Common myeloid progenitor, CD34-positive (primary cell): ENCODE results near the gene ICAM3.
A peak's percentile ranks its signal among the peaks of the same experiment; 100 is the strongest.

Source experiments
- CTCF ChIA-PET: fragments of 350-600 bp; sonication (Branson Sonifier 250); formaldehyde crosslinking; loops from one replicate; lab custom pipeline; 2021; ENCODE audit warnings: antibody characterized with exemption; lab: Charles Lee
- POLR2A ChIA-PET: fragments of 350-600 bp; sonication (Branson Sonifier 250); formaldehyde crosslinking; loops from one replicate; lab custom pipeline; 2021; ENCODE audit warnings: antibody characterized with exemption; lab: Charles Lee
- DNase-seq, 3 donors: peaks; one replicate each; pipeline versions ENCODE4 v3.0.0 to v3.0.0-alpha.2; 2013
- H3K27ac ChIP-seq, 2 experiments: 1 replicate in 1 of 2; 2 replicates in 1 of 2; pipeline ENCODE4 v1.7.0; 2013; ENCODE audit warnings: inconsistent platforms in 2 of 2, low read length in 2 of 2, mild to moderate bottlenecking in 2 of 2, low read depth in 1 of 2, moderate library complexity in 1 of 2; ENCODE audit not compliant: severe bottlenecking in 2 of 2, insufficient read depth in 1 of 2, poor library complexity in 1 of 2
- H3K27me3 ChIP-seq, 5 experiments: replicated peaks in 2 of 5; 1 replicate in 3 of 5; 2 replicates in 2 of 5; pipeline versions ENCODE4 v1.6.1 to v1.7.0; 2013; ENCODE audit warnings: low read length in 4 of 5, mild to moderate bottlenecking in 2 of 5, moderate library complexity in 2 of 5, inconsistent platforms in 1 of 5; ENCODE audit not compliant: insufficient read depth in 5 of 5, control insufficient read depth in 4 of 5
- H3K36me3 ChIP-seq, 4 experiments: 1 replicate in 2 of 4; 2 replicates in 2 of 4; pipeline versions ENCODE4 v1.6.1 to v1.7.0; 2013; ENCODE audit warnings: low read length in 3 of 4, control low read depth in 1 of 4, mild to moderate bottlenecking in 1 of 4; ENCODE audit not compliant: control insufficient read depth in 4 of 4, insufficient read depth in 4 of 4
- H3K4me1 ChIP-seq, 4 experiments: 1 replicate in 3 of 4; 2 replicates in 1 of 4; pipeline versions ENCODE4 v1.6.1 to v1.7.1; 2013; ENCODE audit warnings: low read length in 3 of 4, mild to moderate bottlenecking in 3 of 4, control low read depth in 1 of 4, inconsistent platforms in 1 of 4, moderate library complexity in 1 of 4; ENCODE audit not compliant: control insufficient read depth in 4 of 4, insufficient read depth in 4 of 4; ENCODE audit errors: control extremely low read depth in 1 of 4
- H3K4me3 ChIP-seq, 7 experiments: 1 replicate in 4 of 7; 2 replicates in 3 of 7; pipeline versions ENCODE4 v1.5.1 to v1.7.0; 2013; ENCODE audit warnings: mild to moderate bottlenecking in 7 of 7, low read length in 6 of 7, moderate library complexity in 6 of 7, inconsistent platforms in 2 of 7, low read depth in 2 of 7, control low read depth in 1 of 7; ENCODE audit not compliant: insufficient read depth in 4 of 7, control insufficient read depth in 1 of 7; ENCODE audit errors: extremely low read depth in 1 of 7
- H3K9me3 ChIP-seq, 5 experiments: 1 replicate in 4 of 5; 2 replicates in 1 of 5; pipeline versions ENCODE4 v1.6.1 to v1.7.1; 2013; ENCODE audit warnings: low read length in 4 of 5, mild to moderate bottlenecking in 2 of 5, inconsistent platforms in 1 of 5, low read depth in 1 of 5, moderate library complexity in 1 of 5; ENCODE audit not compliant: control insufficient read depth in 4 of 5, insufficient read depth in 2 of 5; ENCODE audit errors: control extremely low read depth in 1 of 5
- WGBS: methylation state at CpG from one replicate; pipeline ENCODE4 v1.1.5; 2013; ENCODE audit not compliant: insufficient coverage; 5-methylcytosine and 5-hydroxymethylcytosine counted together

Gene ICAM3

DNA sequence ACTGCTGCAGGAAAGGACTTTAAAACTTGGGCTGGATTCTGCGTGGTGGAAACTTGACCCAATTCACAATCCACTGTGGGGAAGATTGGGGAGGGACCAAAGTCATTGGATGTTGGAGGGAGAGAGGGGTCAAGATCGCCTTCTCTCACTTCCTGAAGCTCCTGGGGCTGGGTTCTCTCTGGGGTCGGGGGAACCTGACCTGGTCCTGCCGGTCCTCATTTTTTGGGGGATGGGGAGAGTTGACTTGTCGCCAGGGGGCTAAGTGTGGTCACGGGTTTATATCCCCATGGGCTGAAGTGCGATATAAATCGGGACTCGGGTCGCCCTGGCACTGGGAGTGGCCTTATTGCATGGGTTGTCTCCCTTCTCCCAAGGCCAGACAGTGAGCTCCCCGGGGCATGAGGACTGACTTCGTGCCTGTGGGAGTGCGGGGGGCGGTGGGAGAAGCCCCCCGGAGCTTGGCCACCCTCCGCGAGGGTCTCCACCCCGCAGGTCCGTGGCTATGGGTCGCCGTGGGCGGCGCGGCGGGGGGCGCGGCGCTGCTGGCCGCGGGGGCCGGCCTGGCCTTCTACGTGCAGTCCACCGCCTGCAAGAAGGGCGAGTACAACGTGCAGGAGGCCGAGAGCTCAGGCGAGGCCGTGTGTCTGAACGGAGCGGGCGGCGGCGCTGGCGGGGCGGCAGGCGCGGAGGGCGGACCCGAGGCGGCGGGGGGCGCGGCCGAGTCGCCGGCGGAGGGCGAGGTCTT lies 43.4 kb downstream of the ICAM3 start:
- POLR2A ChIA-PET = interaction anchor here (0.8 to 1.2 kb wide), 3 partner anchors 10 to 85 kb away, joined by 3 to 5 read pairs (median 3); partner anchors contain the start of genes ICAM1, ICAM4 and TYK2
- Histone ChIP-seq H3K4me1 (peaks cover 5 to 76% (median 64%) of the 10 kb centered on the region in 4 experiments), H3K27ac (no peak overlapping the region), H3K4me3 (peak overlapping the region; percentile 4 to 78 (median 48)), H3K36me3 (no peaks in the 10 kb centered on the region), H3K9me3 (no peaks in the 10 kb centered on the region), H3K27me3 (peaks cover 0 to 57% (median 40%) of the 10 kb centered on the region in 5 experiments)
- WGBS = 15% methylated on average over 11 of the region's 58 CpGs
- CTCF ChIA-PET = interaction anchor here (0.8 to 1.3 kb wide), 2 partner anchors 26 to 38 kb away, joined by 3 to 4 read pairs; no protein-coding TSS in a partner anchor
- peak in 1 of 3 donors; percentile 29 for DNase-seq

DNA sequence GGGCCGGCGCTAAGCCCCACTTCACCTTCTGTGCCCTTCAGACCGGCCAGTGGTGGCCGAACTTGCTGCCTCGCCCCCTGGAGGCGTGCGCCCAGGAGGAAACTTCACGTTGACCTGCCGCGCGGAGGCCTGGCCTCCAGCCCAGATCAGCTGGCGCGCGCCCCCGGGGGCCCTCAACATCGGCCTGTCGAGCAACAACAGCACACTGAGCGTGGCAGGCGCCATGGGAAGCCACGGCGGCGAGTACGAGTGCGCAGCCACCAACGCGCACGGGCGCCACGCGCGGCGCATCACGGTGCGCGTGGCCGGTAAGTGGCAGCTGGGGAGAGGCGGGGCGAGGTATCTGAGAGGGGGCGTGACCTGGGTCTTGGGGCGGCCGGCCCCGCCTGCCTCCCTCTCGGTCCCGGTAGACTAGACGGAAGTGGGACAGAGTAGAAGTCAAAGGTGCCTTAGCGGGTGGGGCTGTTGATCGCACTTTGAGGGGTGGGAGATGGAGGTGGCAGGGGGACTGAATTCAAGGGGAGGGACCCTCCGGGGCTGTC lies 44.0 kb downstream of the ICAM3 start:
- Histone ChIP-seq H3K27ac (no peak overlapping the region), H3K9me3 (no peaks in the 10 kb centered on the region), H3K36me3 (no peaks in the 10 kb centered on the region), H3K4me3 (peak overlapping the region; percentile 4 to 78 (median 48)), H3K27me3 (peaks cover 0 to 63% (median 45%) of the 10 kb centered on the region in 5 experiments), H3K4me1 (peaks cover 5 to 76% (median 67%) of the 10 kb centered on the region in 4 experiments)
- ChIA-PET POLR2A (interaction anchor here (0.8 to 1.2 kb wide), 3 partner anchors 9 to 85 kb away, joined by 3 to 5 read pairs (median 3); partner anchors contain the start of genes ICAM1, ICAM4 and TYK2), CTCF (interaction anchor here (0.8 to 1.3 kb wide), 2 partner anchors 25 to 39 kb away, joined by 3 to 4 read pairs; no protein-coding TSS in a partner anchor)
- WGBS = 1% methylated on average over 39 of the region's 48 CpGs
- DNase-seq = peak; percentile 58 to 71 (median 61)

DNA sequence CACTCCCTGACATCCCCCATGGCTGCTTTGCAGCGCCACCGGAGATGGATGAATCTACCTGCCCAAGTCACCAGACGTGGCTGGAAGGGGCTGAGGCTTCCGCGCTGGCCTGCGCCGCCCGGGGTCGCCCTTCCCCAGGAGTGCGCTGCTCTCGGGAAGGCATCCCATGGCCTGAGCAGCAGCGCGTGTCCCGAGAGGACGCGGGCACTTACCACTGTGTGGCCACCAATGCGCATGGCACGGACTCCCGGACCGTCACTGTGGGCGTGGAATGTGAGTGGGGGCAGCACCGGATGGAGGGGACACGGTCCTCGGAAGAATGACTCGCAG lies 45.1 kb downstream of the ICAM3 start:
- no peak for DNase-seq
- Histone ChIP-seq H3K36me3 (no peaks in the 10 kb centered on the region), H3K27ac (no peak overlapping the region), H3K4me1 (peaks cover 5 to 76% (median 67%) of the 10 kb centered on the region in 4 experiments), H3K27me3 (peaks cover 0 to 70% (median 49%) of the 10 kb centered on the region in 5 experiments), H3K9me3 (no peaks in the 10 kb centered on the region), H3K4me3 (no peak overlapping the region)
- 35% methylated on average over 24 of the region's 25 CpGs for WGBS
- POLR2A ChIA-PET = no interaction called here
- CTCF ChIA-PET = no interaction called here

DNA sequence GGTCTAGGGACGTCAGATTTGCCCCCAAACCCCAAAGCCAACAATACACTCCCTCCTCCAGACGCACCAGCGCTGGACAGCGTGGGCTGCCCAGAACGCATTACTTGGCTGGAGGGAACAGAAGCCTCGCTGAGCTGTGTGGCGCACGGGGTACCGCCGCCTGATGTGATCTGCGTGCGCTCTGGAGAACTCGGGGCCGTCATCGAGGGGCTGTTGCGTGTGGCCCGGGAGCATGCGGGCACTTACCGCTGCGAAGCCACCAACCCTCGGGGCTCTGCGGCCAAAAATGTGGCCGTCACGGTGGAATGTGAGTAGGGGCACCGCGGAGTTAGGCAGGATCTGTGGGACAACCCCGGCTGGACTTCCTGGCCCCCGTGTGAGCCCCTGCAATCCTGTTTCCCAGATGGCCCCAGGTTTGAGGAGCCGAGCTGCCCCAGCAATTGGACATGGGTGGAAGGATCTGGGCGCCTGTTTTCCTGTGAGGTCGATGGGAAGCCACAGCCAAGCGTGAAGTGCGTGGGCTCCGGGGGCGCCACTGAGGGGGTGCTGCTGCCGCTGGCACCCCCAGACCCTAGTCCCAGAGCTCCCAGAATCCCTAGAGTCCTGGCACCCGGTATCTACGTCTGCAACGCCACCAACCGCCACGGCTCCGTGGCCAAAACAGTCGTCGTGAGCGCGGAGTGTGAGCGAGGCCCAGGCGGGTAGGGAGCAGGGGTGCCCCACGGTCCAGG lies 45.6 kb downstream of the ICAM3 start:
- Histone ChIP-seq H3K36me3 (no peaks in the 10 kb centered on the region), H3K27ac (no peak overlapping the region), H3K4me1 (peaks cover 5 to 77% (median 68%) of the 10 kb centered on the region in 4 experiments), H3K4me3 (no peak overlapping the region), H3K9me3 (no peaks in the 10 kb centered on the region), H3K27me3 (peaks cover 0 to 70% (median 51%) of the 10 kb centered on the region in 5 experiments)
- DNase-seq = no peak
- WGBS = 44% methylated on average over 38 of the region's 49 CpGs
- CTCF ChIA-PET = no interaction called here
- POLR2A ChIA-PET = no interaction called here

DNA sequence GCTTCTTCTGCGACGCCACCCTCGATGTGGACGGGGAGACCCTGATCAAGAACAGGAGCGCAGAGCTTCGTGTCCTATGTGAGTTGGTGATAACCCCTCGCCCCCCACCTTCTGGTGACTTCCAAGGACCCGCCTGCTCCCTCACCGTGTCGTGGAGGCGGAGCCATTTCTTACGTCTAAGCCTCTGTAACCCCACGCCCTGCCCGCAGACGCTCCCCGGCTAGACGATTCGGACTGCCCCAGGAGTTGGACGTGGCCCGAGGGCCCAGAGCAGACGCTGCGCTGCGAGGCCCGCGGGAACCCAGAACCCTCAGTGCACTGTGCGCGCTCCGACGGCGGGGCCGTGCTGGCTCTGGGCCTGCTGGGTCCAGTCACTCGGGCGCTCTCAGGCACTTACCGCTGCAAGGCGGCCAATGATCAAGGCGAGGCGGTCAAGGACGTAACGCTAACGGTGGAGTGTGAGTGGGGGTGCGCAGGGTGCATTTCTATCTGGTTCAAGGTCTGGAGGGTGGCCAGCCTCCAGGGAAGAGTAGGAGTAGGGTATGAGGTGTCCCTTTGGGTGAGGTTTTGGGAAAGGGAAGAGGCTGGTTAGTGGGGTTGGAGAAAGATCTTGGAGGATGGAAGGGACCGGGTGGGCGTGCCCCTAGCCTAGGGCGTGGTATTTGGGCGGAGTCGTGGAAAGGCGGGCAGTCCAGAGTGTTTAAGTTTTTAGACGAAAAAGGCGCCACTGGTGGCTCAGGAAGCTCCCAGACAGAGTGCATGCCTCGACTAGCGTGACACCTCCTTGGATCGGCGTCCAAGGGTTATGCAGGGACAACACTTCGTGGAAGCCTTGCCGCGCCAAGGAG lies 46.4 kb downstream of the ICAM3 start:
- WGBS = 40% methylated on average over 43 of the region's 56 CpGs
- ChIA-PET POLR2A (interaction anchor here (2.6 kb wide), 1 partner anchor 22 kb away, joined by 19 read pairs; the partner anchor contains the start of gene ICAM1), CTCF (interaction anchor here (1.0 to 7.6 kb wide), 3 partner anchors 22 to 32 kb away, joined by 3 to 83 read pairs (median 3); partner anchors contain the start of gene ICAM1)
- peak in 2 of 3 donors; percentile 64 to 66 for DNase-seq
- H3K27ac ChIP-seq = peak overlapping the region in 1 of 2 experiments; percentile 54
- H3K4me1 ChIP-seq = peaks cover 5 to 84% (median 75%) of the 10 kb centered on the region in 4 experiments
- peak overlapping the region in 5 of 7 experiments; percentile 32 to 76 (median 65) for H3K4me3 ChIP-seq
- H3K27me3 ChIP-seq = peaks cover 0 to 70% (median 52%) of the 10 kb centered on the region in 5 experiments
- no peaks in the 10 kb centered on the region for H3K36me3 ChIP-seq
- H3K9me3 ChIP-seq = no peaks in the 10 kb centered on the region

DNA sequence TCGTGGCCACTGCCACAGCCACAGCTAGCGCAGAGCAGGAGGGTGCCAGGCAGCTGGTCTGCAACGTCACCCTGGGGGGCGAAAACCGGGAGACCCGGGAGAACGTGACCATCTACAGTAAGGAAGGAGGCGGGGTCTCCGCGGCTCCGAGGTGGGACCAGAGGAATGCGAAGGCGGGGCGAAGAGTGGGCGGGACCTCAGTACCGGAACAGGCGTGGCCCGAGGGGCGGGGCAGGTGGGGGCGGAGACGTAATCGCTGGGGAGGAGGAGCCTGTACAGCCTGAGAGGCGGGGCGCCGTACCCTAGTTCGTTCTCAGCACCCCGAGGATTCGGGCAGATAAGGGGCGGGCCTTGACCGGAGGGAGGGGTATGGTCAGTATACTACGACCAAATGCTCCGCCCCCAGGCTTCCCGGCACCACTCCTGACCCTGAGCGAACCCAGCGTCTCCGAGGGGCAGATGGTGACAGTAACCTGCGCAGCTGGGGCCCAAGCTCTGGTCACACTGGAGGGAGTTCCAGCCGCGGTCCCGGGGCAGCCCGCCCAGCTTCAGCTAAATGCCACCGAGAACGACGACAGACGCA lies 47.1 kb downstream of the ICAM3 start:
- DNase-seq = peak; percentile 72 to 75 (median 75)
- peak overlapping the region in 1 of 2 experiments; percentile 54 for H3K27ac ChIP-seq
- ChIA-PET CTCF (interaction anchor here (1.0 to 7.6 kb wide), 6 partner anchors 9 to 33 kb away, joined by 3 to 83 read pairs (median 4); partner anchors contain the start of gene ICAM1), POLR2A (interaction anchor here (2.6 kb wide), 1 partner anchor 21 kb away, joined by 19 read pairs; the partner anchor contains the start of gene ICAM1)
- H3K4me1 ChIP-seq = peaks cover 5 to 91% (median 83%) of the 10 kb centered on the region in 4 experiments
- no peaks in the 10 kb centered on the region for H3K36me3 ChIP-seq
- peak overlapping the region; percentile 2 to 76 (median 54) for H3K4me3 ChIP-seq
- H3K9me3 ChIP-seq = no peaks in the 10 kb centered on the region
- 2% methylated on average over 45 of the region's 45 CpGs for WGBS
- peaks cover 0 to 70% (median 52%) of the 10 kb centered on the region in 5 experiments for H3K27me3 ChIP-seq
